Aorta (tissue), 5 donors: ENCODE data around the gene COLEC11. TPM values are rescaled to one million over a fixed set of nuclear protein-coding genes. Genes with fewer than 3 reads are reported as not detected.

Source experiments
- ATAC-seq: fragments of 200-7000 bp; cut with Tn5 transposase; one replicate; pipeline ENCODE4 v1.9.1; 2022; ENCODE audit warnings: moderate library complexity; ENCODE audit not compliant: low FRiP score
- DNase-seq, 2 donors: peaks; one replicate each; pipeline ENCODE4 v3.0.0-alpha.2; 2020
- H3K27ac ChIP-seq, 2 donors: one replicate each; pipeline ENCODE4 v1.5.1; 2013; ENCODE audit warnings: low read length in 2 of 2, mild to moderate bottlenecking in 2 of 2, moderate library complexity in 2 of 2, control low read depth in 1 of 2, inconsistent platforms in 1 of 2, low read depth in 1 of 2
- H3K27me3 ChIP-seq, 2 donors: one replicate each; pipeline ENCODE4 v1.6.1; 2013; ENCODE audit warnings: control low read depth in 1 of 2, low read length in 1 of 2, mild to moderate bottlenecking in 1 of 2, moderate library complexity in 1 of 2; ENCODE audit not compliant: insufficient read depth in 2 of 2, control insufficient read depth in 1 of 2
- H3K36me3 ChIP-seq, 2 donors: one replicate each; pipeline ENCODE4 v1.6.1; 2013; ENCODE audit warnings: control low read depth in 1 of 2, low read length in 1 of 2, mild to moderate bottlenecking in 1 of 2; ENCODE audit not compliant: insufficient read depth in 2 of 2, control insufficient read depth in 1 of 2
- H3K4me1 ChIP-seq, 2 donors: one replicate each; pipeline ENCODE4 v1.6.1; 2013; ENCODE audit warnings: low read length in 2 of 2, control low read depth in 1 of 2, mild to moderate bottlenecking in 1 of 2, moderate library complexity in 1 of 2; ENCODE audit not compliant: insufficient read depth in 2 of 2, control insufficient read depth in 1 of 2
- H3K4me3 ChIP-seq, 2 donors: one replicate each; pipeline ENCODE4 v1.5.1; 2013; ENCODE audit warnings: low read length in 2 of 2, control low read depth in 1 of 2, mild to moderate bottlenecking in 1 of 2
- H3K9me3 ChIP-seq: one replicate; pipeline ENCODE4 v1.6.1; 2013; ENCODE audit warnings: mild to moderate bottlenecking, low read length; ENCODE audit not compliant: control insufficient read depth
- whole genome bisulfite sequencing, 2 donors: extraction: QIAGEN DNeasy Blood & Tissue Kit; methylation state at CpG; one replicate each; pipeline ENCODE4 v1.1.7; 2013; 5-methylcytosine and 5-hydroxymethylcytosine counted together
- intact Hi-C, 2 donors: fragments of 100-400 bp; cut with DNase I; formaldehyde crosslinking; loops; one replicate each; pipeline versions ENCODE4 v1.14.2 to v1.15.0; 2022
- polyA plus RNA-seq, 2 donors: library from polyadenylated mRNA; stranded (reverse); fragments of 200-250 nt; gene quantifications; one replicate each; pipeline ENCODE4 v1.2.3, GENCODE V29; 2013
- total RNA-seq, 2 donors: library from RNA; stranded (reverse); fragmentation: NEBNext Ultra II Directional; extraction: Animal tissue kit (Norgen Biotek cat#: 25700); gene quantifications; one replicate each; pipeline ENCODE4 v1.2.1, GENCODE V29; 2021
- donor health status: healthy with polysubstance abuse.
- donor health status: Bipolar disorder and iron deficiency.
- donor health status: DM: no; HTN: no; CAD: no.
- donor health status: DM: no; HTN: no; CAD: no.
- donor health status: DM: yes; HTN: yes; CAD: no.

Gene COLEC11
- total and polyA plus RNA-seq, 4 donors = 1.4 to 33.2 (median 16.5) TPM

DNA sequence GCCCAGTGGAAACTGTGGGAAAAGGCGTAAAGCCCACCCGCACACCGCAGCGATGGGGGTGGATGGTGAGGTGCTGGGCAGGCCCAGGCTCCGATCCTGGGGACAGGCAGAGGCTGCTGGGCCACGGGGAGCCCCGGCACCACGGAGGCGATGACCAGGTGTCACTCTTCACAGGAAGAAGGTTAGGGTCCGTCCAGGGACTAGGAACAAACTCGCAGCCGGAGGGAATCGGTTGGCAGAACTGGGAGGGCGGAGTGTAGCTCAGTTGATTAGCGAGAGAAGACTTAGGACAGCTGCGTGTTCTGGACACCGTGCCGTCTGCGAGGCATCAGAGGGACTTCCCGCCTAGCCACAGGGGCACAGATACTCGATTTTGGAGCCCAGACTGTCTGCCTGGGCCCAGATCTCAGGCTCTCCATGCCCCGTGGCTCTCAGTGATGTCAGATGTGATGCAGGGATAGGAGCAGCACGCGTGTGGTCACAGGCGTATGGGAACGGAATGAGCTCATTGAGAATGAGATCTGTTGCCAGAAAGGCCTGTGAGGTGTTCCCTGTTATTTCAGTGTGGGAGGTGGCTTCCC is 47.0 kb downstream of the COLEC11 start:
- H3K9me3 ChIP-seq = no peaks in the 10 kb centered on the region
- intact Hi-C loops = no loop called here
- no peak overlapping the region for H3K4me3 ChIP-seq
- H3K4me1 ChIP-seq = no peaks in the 10 kb centered on the region
- WGBS, 2 donors = 89 to 90% methylated on average over 26 of the region's 26 CpGs
- H3K27ac ChIP-seq = no peak overlapping the region
- H3K27me3 ChIP-seq = no peaks in the 10 kb centered on the region
- peak in 1 of 2 donors; percentile 51 for DNase-seq
- no peak for ATAC-seq
- no peaks in the 10 kb centered on the region for H3K36me3 ChIP-seq

DNA sequence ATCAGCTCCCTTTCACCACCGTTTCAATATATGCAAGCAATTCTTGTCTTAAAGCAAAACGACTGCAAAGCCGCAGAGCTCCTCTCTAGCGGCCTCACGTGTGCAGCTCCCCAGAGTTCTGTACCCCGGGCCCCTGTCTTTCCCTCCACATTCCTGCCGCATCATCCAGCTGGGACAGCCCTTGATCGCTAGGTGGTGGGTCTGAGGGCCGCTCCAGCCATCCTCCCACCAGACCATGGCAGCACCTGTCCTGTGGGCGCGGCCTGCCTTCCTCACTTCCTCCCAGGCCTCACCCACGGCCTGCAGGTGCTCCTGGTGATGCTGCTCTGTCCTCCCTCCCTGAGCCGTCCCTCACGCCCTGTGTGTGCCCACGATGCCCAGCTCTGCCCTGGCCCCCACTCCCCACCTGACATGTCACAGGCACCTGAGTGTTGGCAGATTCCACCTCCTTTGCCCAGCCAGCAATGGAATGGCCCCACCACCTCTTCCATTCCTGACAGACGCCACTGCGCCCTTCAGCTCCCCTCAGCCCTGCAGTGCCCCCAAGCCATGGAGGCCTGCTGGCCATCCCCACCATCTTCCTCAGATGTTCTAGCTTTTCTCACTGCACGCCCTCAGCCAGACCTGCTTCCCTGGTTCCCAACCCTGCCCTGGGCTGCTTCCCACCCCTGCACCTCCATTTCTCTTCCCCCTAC is 47.8 kb downstream of the COLEC11 start:
- ATAC-seq = no peak
- Histone ChIP-seq H3K9me3 (no peaks in the 10 kb centered on the region), H3K27ac (no peak overlapping the region), H3K4me1 (no peaks in the 10 kb centered on the region), H3K4me3 (no peak overlapping the region), H3K27me3 (no peaks in the 10 kb centered on the region), H3K36me3 (no peaks in the 10 kb centered on the region)
- intact Hi-C loops = no loop called here
- peak in 1 of 2 donors; percentile 54 for DNase-seq
- 82 to 88% methylated on average over 18 of the region's 18 CpGs for WGBS, 2 donors

- H3K27me3 ChIP-seq = no peaks in the 10 kb centered on the region
- DNase-seq (peak in 1 of 2 donors; percentile 59), ATAC-seq (no peak)
- intact Hi-C loops = no loop called here
- no peak overlapping the region for H3K27ac ChIP-seq
- 92 to 93% methylated on average over 48 of the region's 48 CpGs for WGBS, 2 donors
- H3K4me3 ChIP-seq = no peak overlapping the region
- H3K4me1 ChIP-seq = no peaks in the 10 kb centered on the region
- no peaks in the 10 kb centered on the region for H3K9me3 ChIP-seq
- no peaks in the 10 kb centered on the region for H3K36me3 ChIP-seq
Measured at GRCh38 chr2:3643371-3644245, 48.7 kb downstream of the COLEC11 start.

GRCh38 chr2:3644246-3644525 is 49.3 kb downstream of the COLEC11 start:
- no peaks in the 10 kb centered on the region for H3K27me3 ChIP-seq
- intact Hi-C loops = no loop called here
- H3K4me1 ChIP-seq = no peaks in the 10 kb centered on the region

DNA sequence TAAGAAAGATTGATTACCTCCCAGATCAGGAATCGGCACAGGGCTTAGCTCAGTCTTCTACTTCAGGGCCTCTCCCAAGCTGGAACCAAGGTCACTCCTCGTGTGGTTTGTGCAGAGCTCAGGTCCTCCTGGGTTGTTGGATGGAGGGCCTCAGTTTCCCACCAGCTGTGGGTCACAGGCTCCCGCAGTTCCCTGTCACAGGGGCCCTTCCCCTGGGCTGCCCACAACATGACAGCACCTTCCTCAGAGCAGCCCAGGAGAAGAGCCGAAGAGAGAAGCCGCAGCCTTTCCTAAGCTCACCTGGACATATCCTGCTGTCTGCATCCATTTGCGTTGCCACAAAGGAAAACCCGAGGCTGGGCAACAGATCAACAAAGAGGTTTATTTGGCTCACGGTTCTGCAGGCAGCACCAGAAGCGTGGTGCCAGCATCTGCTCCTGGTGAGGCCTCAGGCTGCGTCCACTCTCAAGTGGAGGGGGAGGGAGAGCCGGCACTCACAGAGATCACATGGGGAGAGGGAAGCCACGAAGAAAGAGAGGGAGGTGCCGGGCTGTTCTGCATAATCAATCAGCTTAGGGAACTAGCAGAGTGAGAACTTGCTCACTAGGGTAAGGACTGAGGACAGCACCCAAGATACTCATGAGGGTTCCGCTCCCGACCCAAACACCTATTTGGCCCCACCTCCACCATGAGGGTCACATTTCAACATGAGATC is 50.1 kb downstream of the COLEC11 start:
- DNase-seq = peak in 1 of 2 donors; percentile 51
- no peak for ATAC-seq
- Histone ChIP-seq H3K4me1 (no peaks in the 10 kb centered on the region), H3K9me3 (no peaks in the 10 kb centered on the region), H3K4me3 (no peak overlapping the region), H3K36me3 (no peaks in the 10 kb centered on the region), H3K27ac (no peak overlapping the region), H3K27me3 (no peaks in the 10 kb centered on the region)
- WGBS, 2 donors = 83 to 86% methylated on average over 15 of the region's 15 CpGs
- intact Hi-C loops = no loop called here

More at GRCh38 chr2:3644246-3644525, 49.3 kb downstream of the COLEC11 start:
- H3K27ac ChIP-seq = no peak overlapping the region
- H3K4me3 ChIP-seq = no peak overlapping the region
- no peak for ATAC-seq
- no peaks in the 10 kb centered on the region for H3K36me3 ChIP-seq
- no peak for DNase-seq
- no peaks in the 10 kb centered on the region for H3K9me3 ChIP-seq

- no peak overlapping the region for H3K4me3 ChIP-seq
- ATAC-seq (no peak), DNase-seq (peak in 1 of 2 donors; percentile 22)
- no peaks in the 10 kb centered on the region for H3K27me3 ChIP-seq
- WGBS, 2 donors = 77 to 80% methylated on average over 10 of the region's 10 CpGs
- H3K27ac ChIP-seq = no peak overlapping the region
- H3K9me3 ChIP-seq = no peaks in the 10 kb centered on the region
- H3K4me1 ChIP-seq = no peaks in the 10 kb centered on the region
- H3K36me3 ChIP-seq = no peaks in the 10 kb centered on the region
- intact Hi-C loops = no loop called here
Measured at GRCh38 chr2:3645745-3646389, 51.0 kb downstream of the COLEC11 start.

- DNase-seq = peak in 1 of 2 donors; percentile 21
Measured at GRCh38 chr2:3646446-3646845, 51.5 kb downstream of the COLEC11 start.

GRCh38 chr2:3647246-3647645 is 52.3 kb downstream of the COLEC11 start:
- WGBS, 2 donors = 73 to 85% methylated on average over 13 of the region's 13 CpGs

More at GRCh38 chr2:3646446-3646845, 51.5 kb downstream of the COLEC11 start:
- Histone ChIP-seq H3K36me3 (no peaks in the 10 kb centered on the region), H3K4me3 (no peak overlapping the region), H3K4me1 (no peaks in the 10 kb centered on the region), H3K27ac (no peak overlapping the region), H3K27me3 (no peaks in the 10 kb centered on the region), H3K9me3 (no peaks in the 10 kb centered on the region)
- ATAC-seq = no peak
- 86 to 90% methylated on average over 8 of the region's 8 CpGs for whole genome bisulfite sequencing, 2 donors
- intact Hi-C loops = no loop called here

More at GRCh38 chr2:3647246-3647645, 52.3 kb downstream of the COLEC11 start:
- Histone ChIP-seq H3K4me1 (no peaks in the 10 kb centered on the region), H3K9me3 (no peaks in the 10 kb centered on the region), H3K4me3 (no peak overlapping the region), H3K27ac (no peak overlapping the region), H3K27me3 (no peaks in the 10 kb centered on the region), H3K36me3 (no peaks in the 10 kb centered on the region)
- DNase-seq (peak in 1 of 2 donors; percentile 69), ATAC-seq (no peak)
- intact Hi-C loops = no loop called here
